Caco-2 (cell line): ENCODE measurements around the gene INAVA. TPM values are rescaled to one million over a fixed set of nuclear protein-coding genes. Genes with fewer than 3 reads are reported as not detected.

Experiments used
- BruUV-seq: library from RNA; stranded (reverse); fragments of 400-500 nt; replicated peaks from 2 replicates; lab custom pipeline; 2021; lab: Mats Ljungman, UMichigan
- CTCF ChIA-PET: fragments of 300-600 bp; sonication (Branson Sonifier 250); formaldehyde crosslinking; loops from one replicate; lab custom pipeline; 2022; ENCODE audit warnings: antibody characterized with exemption; lab: Charles Lee
- POLR2A ChIA-PET: fragments of 300-600 bp; sonication (Branson Sonifier 250); formaldehyde crosslinking; loops from one replicate; lab custom pipeline; 2022; ENCODE audit warnings: antibody characterized with exemption; lab: Charles Lee
- DNase-seq, 2 experiments: peaks; one replicate each; pipeline versions ENCODE4 v3.0.0 to v3.0.0-alpha.2; 2020 to 2022
- H3K27me3 ChIP-seq: replicated peaks from 2 replicates; pipeline ENCODE4 v1.6.0; 2011; ENCODE audit warnings: low read length; ENCODE audit not compliant: control insufficient read depth, insufficient read depth
- H3K36me3 ChIP-seq: 2 replicates; pipeline ENCODE4 v1.5.1; 2011; ENCODE audit warnings: low read length; ENCODE audit not compliant: control insufficient read depth, insufficient read depth
- H3K4me1 ChIP-seq: fragments of 250-450 bp; sonication (Bioruptor Pico); 2 replicates; pipeline ENCODE4 v1.5.1; 2020; ENCODE audit warnings: mild to moderate bottlenecking
- H3K4me3 ChIP-seq: 2 replicates; pipeline ENCODE4 v1.5.1; 2011; ENCODE audit warnings: low read depth, mild to moderate bottlenecking, control low read depth, low read length
- H3K9me3 ChIP-seq: fragments of 250-450 bp; sonication (Bioruptor Pico); 2 replicates; pipeline ENCODE4 v1.5.1; 2020; ENCODE audit warnings: mild to moderate bottlenecking, moderate library complexity
- H3K27ac Mint-ChIP-seq: one replicate; pipeline ENCODE4 v1.8.0; 2022; ENCODE audit warnings: mixed read lengths; ENCODE audit not compliant: unreplicated experiment
- H3K27me3 Mint-ChIP-seq: one replicate; pipeline ENCODE4 v1.8.0; 2022; ENCODE audit warnings: mixed read lengths; ENCODE audit not compliant: insufficient read depth, unreplicated experiment
- H3K36me3 Mint-ChIP-seq: one replicate; pipeline ENCODE4 v1.8.0; 2022; ENCODE audit warnings: mild to moderate bottlenecking, mixed read lengths; ENCODE audit not compliant: insufficient read depth, unreplicated experiment
- H3K4me1 Mint-ChIP-seq: one replicate; pipeline ENCODE4 v1.8.0; 2022; ENCODE audit warnings: low read depth, mixed read lengths; ENCODE audit not compliant: unreplicated experiment
- H3K4me3 Mint-ChIP-seq: one replicate; pipeline ENCODE4 v1.8.0; 2022; ENCODE audit warnings: mild to moderate bottlenecking, moderate library complexity, mixed read lengths; ENCODE audit not compliant: unreplicated experiment
- H3K9me3 Mint-ChIP-seq: one replicate; pipeline ENCODE4 v1.8.0; 2022; ENCODE audit warnings: mixed read lengths; ENCODE audit not compliant: unreplicated experiment
- CTCF ChIP-seq, 2 experiments: fragments of 200-600 bp in 1 of 2; IDR thresholded peaks; 1 replicate in 1 of 2; 2 replicates in 1 of 2; pipeline versions ENCODE4 v1.5.1 to v1.8.0; 2011 to 2022; ENCODE audit warnings: antibody characterized with exemption in 1 of 2, control low read depth in 1 of 2, inconsistent platforms in 1 of 2, low read depth in 1 of 2, low read length in 1 of 2, mild to moderate bottlenecking in 1 of 2, moderate library complexity in 1 of 2; ENCODE audit not compliant: insufficient read depth in 1 of 2, severe bottlenecking in 1 of 2, unreplicated experiment in 1 of 2
- intact Hi-C: fragments of 100-400 bp; cut with micrococcal nuclease; formaldehyde crosslinking; loops from one replicate; pipeline ENCODE4 v1.10.0; 2022; ENCODE audit not compliant: unreplicated experiment
- total RNA-seq: library from RNA; stranded (reverse); gene quantifications from 2 replicates; pipeline ENCODE4 v1.2.3, GENCODE V29; 2022

INAVA gene
- total RNA-seq, 1 experiment from 2014 or later = 123 TPM

GRCh38 chr1:200903793-200904192 is 9.1 kb downstream of the INAVA start:
- no peak for DNase-seq
- Mint-ChIP-seq H3K36me3 (peaks cover 97% of the 10 kb centered on the region), H3K9me3 (no peaks in the 10 kb centered on the region), H3K4me3 (no peak overlapping the region), H3K27me3 (no peaks in the 10 kb centered on the region), H3K27ac (no peak overlapping the region), H3K4me1 (peaks cover 34% of the 10 kb centered on the region)
- no peak overlapping the region for H3K4me3 ChIP-seq
- ChIA-PET CTCF (no interaction called here), POLR2A (interaction anchor here (0.7 to 1.0 kb wide), 2 partner anchors 8 to 24 kb away, joined by 3 to 4 read pairs; no protein-coding TSS in a partner anchor)
- peaks cover 26% of the 10 kb centered on the region for H3K36me3 ChIP-seq
- H3K27me3 ChIP-seq = no peaks in the 10 kb centered on the region
- intact Hi-C loops = no loop called here
- no peak for TF ChIP-seq CTCF (IDR thresholded peaks at IDR 0.05; ENCODE audit: insufficient read depth in 1 of 2, low read depth in 1 of 2, low read length in 1 of 2, severe bottlenecking in 1 of 2, unreplicated experiment in 1 of 2)
- H3K4me1 ChIP-seq = peaks cover 14% of the 10 kb centered on the region
- BruUV-seq = no TSS peak
- H3K9me3 ChIP-seq = no peaks in the 10 kb centered on the region

- Mint-ChIP-seq H3K27me3 (no peaks in the 10 kb centered on the region), H3K36me3 (peaks cover 97% of the 10 kb centered on the region), H3K4me3 (no peak overlapping the region), H3K9me3 (no peaks in the 10 kb centered on the region), H3K27ac (peak overlapping the region; percentile 50), H3K4me1 (peaks cover 29% of the 10 kb centered on the region)
- CTCF ChIA-PET = interaction anchor here (1.1 kb wide), 1 partner anchor 68 kb away, joined by 3 read pairs; no protein-coding TSS in a partner anchor
- H3K36me3 ChIP-seq = peaks cover 22% of the 10 kb centered on the region
- no peak for TF ChIP-seq CTCF (IDR thresholded peaks at IDR 0.05; ENCODE audit: insufficient read depth in 1 of 2, low read depth in 1 of 2, low read length in 1 of 2, severe bottlenecking in 1 of 2, unreplicated experiment in 1 of 2)
- H3K9me3 ChIP-seq = no peaks in the 10 kb centered on the region
- no peak overlapping the region for H3K4me3 ChIP-seq
- no peaks in the 10 kb centered on the region for H3K27me3 ChIP-seq
- POLR2A ChIA-PET = interaction anchor here (0.7 to 1.4 kb wide), 5 partner anchors 8 to 25 kb away, joined by 3 to 14 read pairs (median 4); partner anchors contain the start of gene INAVA
- DNase-seq = no peak
- BruUV-seq = TSS peak; percentile 2
- H3K4me1 ChIP-seq = peaks cover 4% of the 10 kb centered on the region; the same call in 1 of the 2 replicates
- intact Hi-C loops = no loop called here
Measured at GRCh38 chr1:200904772-200905171, 10.1 kb downstream of the INAVA start.

GRCh38 chr1:200905411-200906052 is 10.8 kb downstream of the INAVA start:
- no peaks in the 10 kb centered on the region for H3K9me3 Mint-ChIP-seq
- peaks cover 3% of the 10 kb centered on the region; the same call in 1 of the 2 replicates for H3K4me1 ChIP-seq
- CTCF ChIA-PET = no interaction called here
- H3K9me3 ChIP-seq = no peaks in the 10 kb centered on the region
- H3K27ac Mint-ChIP-seq = peak overlapping the region; percentile 50
- peaks cover 97% of the 10 kb centered on the region for H3K36me3 Mint-ChIP-seq
- no peak for DNase-seq
- POLR2A ChIA-PET = interaction anchor here (0.9 to 1.4 kb wide), 3 partner anchors 9 to 15 kb away, joined by 3 to 14 read pairs (median 7); partner anchors contain the start of gene INAVA
- intact Hi-C loops = no loop called here
- TF ChIP-seq CTCF (IDR thresholded peaks at IDR 0.05; ENCODE audit: insufficient read depth in 1 of 2, low read depth in 1 of 2, low read length in 1 of 2, severe bottlenecking in 1 of 2, unreplicated experiment in 1 of 2) = no peak
- no TSS peak for BruUV-seq
- no peaks in the 10 kb centered on the region for H3K27me3 ChIP-seq
- H3K4me3 ChIP-seq = no peak overlapping the region
- no peaks in the 10 kb centered on the region for H3K27me3 Mint-ChIP-seq
- H3K4me1 Mint-ChIP-seq = peaks cover 27% of the 10 kb centered on the region
- H3K4me3 Mint-ChIP-seq = no peak overlapping the region
- peaks cover 18% of the 10 kb centered on the region for H3K36me3 ChIP-seq
